Measurements from ENCODE around the gene DCX.

- TF ChIP-seq MAX (IDR thresholded peaks at IDR 0.05) (no peak), ZNF639 (CRISPR knock-in tag; conservative IDR thresholded peaks at IDR 0.05) (no peak)
Observed at GRCh38 chrX:111264385-111264784, 147.6 kb downstream of the DCX start.

All from HepG2 (cell line).